ENCODE measurements around the gene MYMX.
A peak's percentile ranks its signal among the peaks of the same experiment; 100 is the strongest.

Gene MYMX

DNA sequence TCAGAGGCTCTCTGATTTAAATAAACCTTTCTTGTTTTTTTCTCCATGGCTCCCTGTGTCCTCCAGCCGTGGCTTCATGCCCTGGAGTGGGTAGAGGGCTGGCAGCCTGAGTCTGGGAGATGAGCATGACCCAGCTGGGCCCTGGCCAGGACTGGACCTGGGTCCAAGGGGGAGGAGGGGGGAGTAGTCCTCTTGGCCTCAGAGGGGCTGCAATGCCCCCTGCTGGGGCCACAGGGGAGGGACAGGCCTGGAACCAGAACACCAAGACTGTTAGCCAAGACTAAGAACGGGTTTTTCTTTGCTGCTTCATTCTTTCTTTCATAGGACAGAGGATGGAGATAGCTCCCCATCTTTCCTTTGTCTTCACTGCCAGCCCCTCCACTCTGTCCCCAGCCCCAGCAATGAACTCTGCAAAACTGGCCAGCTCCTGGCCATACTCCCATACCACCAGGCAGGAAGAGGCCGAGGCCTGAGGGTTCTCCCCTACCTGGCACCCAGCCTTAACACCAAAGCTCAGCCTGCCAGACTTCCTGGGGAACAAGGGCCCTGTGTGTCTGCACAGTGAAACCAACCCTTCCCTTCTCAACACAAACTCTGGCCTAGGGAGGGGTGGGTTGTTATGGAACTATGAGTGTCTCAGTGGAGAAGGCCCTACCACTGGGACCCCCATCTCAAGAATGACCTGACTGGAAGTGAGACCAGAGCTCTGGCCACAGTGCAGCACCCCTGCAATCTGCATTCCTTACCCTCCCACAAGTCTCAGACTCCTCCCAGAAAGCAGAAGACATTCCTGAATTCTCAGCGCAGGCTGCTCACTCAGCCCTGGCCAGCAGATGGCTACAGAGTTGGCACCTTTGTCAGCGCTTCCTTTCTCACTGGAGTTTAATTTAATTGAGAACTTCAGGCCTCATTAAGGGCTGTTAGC, 17.6 kb downstream of the MYMX start:
- DNase-seq = no peak

- DNase-seq = no peak
Observed at GRCh38 chr6:44235269-44235668, 18.5 kb downstream of the MYMX start.

DNA sequence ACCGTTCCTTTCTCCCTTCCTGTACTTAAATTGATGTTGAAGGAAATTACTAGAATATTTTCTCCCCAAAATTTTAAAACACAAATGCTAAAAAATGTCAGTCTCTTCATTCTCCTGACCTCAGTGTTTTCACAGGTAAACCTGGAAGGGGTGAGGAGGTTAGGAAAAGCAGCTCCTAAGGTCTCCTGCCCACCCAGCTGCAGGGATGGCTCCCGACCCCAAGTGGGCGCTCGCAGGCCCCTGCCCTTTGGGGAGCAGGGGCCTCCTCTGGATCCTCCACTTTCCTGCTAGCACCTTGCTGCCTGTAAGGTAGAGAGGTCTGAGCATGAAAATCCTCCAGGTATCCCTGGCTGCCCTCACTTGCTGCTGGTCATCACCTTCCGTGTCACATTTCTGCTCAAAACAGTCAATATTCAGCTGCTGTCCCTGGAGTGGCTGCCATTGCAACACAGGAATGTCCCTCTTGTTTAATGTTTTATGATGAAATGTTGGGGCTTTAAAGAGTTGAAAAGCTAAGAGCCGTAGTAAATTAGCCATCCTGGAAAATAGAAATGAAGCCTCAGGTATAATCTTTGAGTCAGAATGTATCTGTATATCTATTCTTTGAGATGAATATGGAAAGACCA, 19.3 kb downstream of the MYMX start:
- DNase-seq = no peak

DNA sequence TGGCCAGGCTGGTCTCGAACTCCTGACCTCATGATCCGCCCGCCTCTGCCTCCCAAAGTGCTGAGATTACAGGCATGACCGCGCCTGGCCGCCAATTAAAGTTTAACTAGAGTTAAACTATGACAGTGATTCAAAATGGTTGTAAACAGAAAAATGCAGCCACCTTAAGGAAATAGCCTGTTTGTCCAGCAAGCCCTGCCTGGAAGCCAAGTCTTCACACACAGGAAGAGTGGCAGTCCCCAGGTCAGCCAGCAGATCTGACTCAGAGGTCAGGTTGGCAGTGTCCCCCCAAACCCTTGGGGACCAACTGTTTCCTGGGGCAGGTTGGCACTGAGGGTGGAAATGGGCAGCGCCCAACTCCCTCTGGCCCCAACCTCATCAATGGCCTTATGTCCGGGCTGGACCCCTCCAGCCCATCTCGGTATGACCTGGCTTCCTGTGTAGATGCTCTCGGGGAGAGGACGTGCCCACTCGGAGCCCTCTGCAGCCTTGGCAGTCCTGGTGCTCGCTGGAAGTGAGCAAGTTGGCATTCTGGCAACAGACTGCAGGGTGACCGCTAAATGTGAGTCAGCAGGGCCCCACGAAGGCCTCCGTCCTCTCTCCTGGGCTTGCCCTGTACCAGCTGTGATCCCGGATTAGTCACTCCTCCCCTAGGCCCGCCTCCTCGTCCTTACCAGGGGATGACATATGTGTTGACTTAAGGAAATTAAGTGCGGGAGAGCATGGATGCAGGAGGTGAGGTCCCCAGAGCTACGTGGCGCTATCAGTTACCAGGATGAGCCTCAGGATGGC, 20.5 kb downstream of the MYMX start:
- peak; percentile 36 for DNase-seq

DNA sequence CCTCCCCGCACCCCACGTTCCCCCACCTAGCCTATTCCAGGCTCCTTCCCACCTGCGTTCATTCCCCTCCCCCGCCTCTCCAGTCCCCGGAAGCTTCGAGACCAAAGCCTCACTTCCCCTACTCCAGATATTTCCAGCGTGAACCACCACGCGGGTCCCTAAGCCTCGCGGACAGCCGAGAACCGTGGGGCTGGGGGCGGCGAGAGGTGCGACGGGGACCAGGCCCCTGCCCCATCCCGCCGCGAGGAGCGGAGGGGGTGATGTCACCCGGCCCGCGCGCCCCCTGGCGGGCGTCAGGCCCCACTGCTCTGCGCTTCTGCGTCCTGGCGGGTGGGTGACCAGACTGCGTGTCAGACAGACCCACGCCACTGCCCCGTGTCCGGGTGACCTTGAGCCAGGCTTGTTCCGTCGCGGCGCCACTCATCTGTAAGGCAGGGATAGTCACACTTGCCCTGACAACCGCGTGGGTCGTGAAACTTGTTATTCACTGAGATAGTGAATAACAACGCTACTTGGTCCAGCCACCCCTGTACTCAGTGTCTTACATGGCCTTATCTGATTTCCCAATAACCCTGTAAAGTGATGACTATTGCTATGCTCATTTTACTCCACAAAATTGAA, 21.2 kb downstream of the MYMX start:
- peak; percentile 53 for DNase-seq

DNA sequence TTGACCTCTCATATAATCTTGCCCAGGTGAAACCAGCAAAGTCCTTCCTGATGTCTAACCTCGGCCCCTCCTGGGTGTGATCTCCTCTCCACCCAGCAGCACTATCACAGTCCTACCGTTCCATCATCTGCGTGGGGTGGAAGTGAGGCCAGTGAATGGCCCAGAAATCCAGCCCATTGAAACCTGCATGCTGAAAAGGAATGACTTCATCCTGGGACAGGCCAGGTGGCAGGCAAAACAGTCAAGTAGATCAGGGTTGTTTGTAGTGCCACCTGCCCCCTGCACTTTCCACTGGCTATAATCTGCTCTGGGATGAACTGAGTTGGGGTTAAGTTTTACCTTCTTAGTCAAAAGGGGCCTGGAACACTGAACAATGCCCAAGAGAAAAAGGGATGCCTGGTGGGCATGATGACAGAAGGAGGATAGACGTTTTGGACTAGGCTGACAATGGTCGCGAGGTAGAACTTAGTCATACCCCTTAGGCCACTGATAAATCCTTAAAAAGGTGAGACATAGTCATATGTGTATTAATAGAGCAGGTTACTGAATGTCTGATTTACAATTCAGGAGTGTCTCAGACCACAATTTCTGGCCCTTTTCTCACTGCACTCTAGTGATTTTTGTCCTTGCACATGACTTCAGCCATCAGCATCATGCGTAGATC, 22.1 kb downstream of the MYMX start:
- DNase-seq = no peak

- DNase-seq = no peak
Observed at GRCh38 chr6:44243345-44243744, 26.6 kb downstream of the MYMX start.

- DNase-seq = no peak
Observed at GRCh38 chr6:44245391-44245911, 28.7 kb downstream of the MYMX start.

GRCh38 chr6:44245912-44246662, 29.4 kb downstream of the MYMX start:
- peak; percentile 69 for DNase-seq

GRCh38 chr6:44246663-44247337, 30.1 kb downstream of the MYMX start, which contains the start of gene HSP90AB1:
TSS of gene HSP90AB1 (plus strand) at chr6:44247101. CDS start at chr6:44248630, 1,529 bp downstream.
- peak; percentile 93 for DNase-seq

DNA sequence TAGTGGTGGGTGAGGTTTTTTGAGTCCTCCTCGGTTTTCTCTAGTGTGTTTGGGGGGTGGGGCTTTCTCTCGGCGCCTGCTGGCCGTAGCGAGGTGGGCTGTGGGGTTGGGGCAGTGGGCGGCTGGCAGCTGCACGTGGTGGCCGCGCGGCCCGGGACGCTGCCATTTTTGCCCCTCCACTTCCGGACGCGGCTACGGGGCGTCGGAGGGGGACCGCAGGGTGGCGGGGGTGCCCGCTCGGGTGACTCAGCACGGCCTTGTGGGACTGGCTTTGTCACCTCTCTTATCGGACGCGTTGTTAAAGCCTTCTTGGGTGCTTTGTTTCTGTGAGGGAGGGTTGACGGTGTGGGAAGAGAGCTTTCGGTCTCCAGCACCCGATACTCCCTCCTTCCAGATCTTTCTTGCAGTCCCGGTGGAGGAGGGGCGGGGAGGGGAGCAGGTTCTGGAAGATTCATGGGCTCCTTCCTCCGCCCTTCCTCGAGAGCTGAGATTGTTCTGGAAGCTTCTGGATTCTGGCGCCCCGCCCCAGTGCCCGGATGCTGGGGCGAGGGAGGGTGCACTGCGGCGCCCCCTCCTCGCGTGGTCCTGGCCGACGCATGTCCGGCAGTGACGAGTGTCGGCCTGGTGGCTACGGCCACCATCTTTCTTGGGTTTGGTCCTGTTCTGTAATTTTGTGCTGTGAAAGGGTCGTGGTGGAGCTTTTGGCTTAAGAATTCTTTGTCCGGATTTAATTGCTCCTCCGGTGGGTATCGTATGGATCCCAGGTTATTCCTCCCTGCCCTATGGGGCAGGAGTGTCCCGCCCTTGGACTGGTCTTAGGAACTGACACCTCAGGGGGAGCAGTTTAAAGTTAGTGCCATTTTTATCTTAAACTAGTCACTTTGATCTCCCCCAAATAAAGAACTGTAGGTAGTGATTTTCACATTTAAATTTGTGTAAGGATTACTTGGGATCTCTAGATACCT, 30.9 kb downstream of the MYMX start:
- peak; percentile 84 for DNase-seq

GRCh38 chr6:44248579-44248978, 31.9 kb downstream of the MYMX start:
- DNase-seq = no peak

- no peak for DNase-seq
Observed at GRCh38 chr6:44249082-44249748, 32.5 kb downstream of the MYMX start.

DNA sequence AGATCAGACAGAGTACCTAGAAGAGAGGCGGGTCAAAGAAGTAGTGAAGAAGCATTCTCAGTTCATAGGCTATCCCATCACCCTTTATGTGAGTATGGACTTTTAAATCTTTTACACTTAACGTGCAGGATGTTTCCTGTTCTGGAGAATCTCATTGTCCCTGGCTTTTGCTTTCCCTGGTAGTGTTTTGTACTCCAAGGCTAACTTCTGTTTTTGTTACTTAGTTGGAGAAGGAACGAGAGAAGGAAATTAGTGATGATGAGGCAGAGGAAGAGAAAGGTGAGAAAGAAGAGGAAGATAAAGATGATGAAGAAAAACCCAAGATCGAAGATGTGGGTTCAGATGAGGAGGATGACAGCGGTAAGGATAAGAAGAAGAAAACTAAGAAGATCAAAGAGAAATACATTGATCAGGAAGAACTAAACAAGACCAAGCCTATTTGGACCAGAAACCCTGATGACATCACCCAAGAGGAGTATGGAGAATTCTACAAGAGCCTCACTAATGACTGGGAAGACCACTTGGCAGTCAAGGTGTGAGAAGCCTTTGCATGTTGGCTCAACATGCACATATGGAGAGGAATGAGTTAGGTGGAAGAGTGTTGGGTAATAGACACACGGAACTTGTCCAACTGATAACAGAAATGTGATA, 33.5 kb downstream of the MYMX start:
- no peak for DNase-seq

DNA sequence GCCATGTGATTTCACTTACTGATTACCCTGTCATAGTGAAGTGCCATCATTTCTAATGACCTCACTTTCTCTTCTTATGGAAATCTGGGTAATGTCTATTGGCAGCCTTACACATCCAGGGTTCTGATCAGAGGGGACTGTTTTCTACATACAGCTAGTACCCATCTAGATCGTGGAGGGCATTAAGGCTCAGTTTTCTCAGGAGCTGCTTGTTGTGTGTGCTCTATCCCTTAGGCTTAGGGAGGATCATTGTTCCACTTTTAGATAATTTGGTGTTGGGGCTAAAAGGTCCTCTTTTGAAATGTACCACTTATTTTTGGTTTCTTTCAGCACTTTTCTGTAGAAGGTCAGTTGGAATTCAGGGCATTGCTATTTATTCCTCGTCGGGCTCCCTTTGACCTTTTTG, 34.0 kb downstream of the MYMX start:
- DNase-seq = no peak

DNA sequence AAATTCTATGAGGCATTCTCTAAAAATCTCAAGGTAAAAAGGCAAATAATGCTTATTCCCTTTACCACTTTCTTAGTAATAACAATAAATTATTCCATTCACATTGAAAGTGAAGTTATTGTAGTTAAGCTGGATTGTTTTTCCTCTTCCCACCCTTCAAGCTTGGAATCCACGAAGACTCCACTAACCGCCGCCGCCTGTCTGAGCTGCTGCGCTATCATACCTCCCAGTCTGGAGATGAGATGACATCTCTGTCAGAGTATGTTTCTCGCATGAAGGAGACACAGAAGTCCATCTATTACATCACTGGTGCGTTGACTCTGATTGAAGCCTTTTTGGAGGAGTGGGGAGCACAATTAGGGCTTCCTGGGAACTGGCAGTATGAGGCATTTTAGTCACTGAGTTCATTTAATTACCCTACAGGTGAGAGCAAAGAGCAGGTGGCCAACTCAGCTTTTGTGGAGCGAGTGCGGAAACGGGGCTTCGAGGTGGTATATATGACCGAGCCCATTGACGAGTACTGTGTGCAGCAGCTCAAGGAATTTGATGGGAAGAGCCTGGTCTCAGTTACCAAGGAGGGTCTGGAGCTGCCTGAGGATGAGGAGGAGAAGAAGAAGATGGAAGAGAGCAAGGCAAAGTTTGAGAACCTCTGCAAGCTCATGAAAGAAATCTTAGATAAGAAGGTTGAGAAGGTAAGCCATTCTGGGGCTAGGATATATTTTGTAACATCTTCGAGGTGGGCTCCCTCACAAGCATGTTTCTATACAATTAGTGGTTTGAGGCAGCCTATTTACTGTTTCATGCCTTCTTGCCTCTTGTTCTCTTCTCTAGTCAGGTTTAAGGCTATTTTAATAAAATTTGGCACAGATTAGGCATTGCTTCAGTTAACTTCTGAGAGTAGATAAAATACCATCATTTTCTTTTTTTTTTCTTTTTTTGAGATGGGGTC, 35.1 kb downstream of the MYMX start:
- DNase-seq = no peak
